HepG2 (cell line): ENCODE data around the gene SLC7A10. TPM values are rescaled to one million over a fixed set of nuclear protein-coding genes. Genes with fewer than 3 reads are reported as not detected.
A peak's percentile ranks its signal among the peaks of the same experiment; 100 is the strongest.

ENCODE experiments used
- CREBL2 ChIP-seq: sonication (generic); formaldehyde crosslinking; IDR thresholded peaks from 2 replicates; pipeline ENCODE4 v1.8.1; 2023; ENCODE audit warnings: missing genetic modification reagents, mild to moderate bottlenecking, borderline replicate concordance
- KDM3A ChIP-seq: IDR thresholded peaks from 2 replicates; pipeline ENCODE4 v1.6.1; 2018; ENCODE audit warnings: low read depth, missing compliant biosample characterization
- NFKB2 ChIP-seq: sonication (generic); formaldehyde crosslinking; IDR thresholded peaks from 2 replicates; pipeline ENCODE4 v1.4.0; 2020; ENCODE audit warnings: missing genetic modification reagents, borderline replicate concordance
- ONECUT2 ChIP-seq: sonication (generic); formaldehyde crosslinking; IDR thresholded peaks from 2 replicates; pipeline ENCODE4 v1.4.0; 2020; ENCODE audit warnings: missing genetic modification reagents
- RERE ChIP-seq: IDR thresholded peaks from 2 replicates; pipeline ENCODE4 v1.6.1; 2016; ENCODE audit warnings: low read depth, missing genetic modification reagents, missing compliant biosample characterization
- SP2 ChIP-seq: sonication (generic); formaldehyde crosslinking; IDR thresholded peaks from 2 replicates; pipeline ENCODE4 v1.5.1; 2020; ENCODE audit warnings: mild to moderate bottlenecking, missing genetic modification reagents
- SRY ChIP-seq: sonication (generic); formaldehyde crosslinking; IDR thresholded peaks from 2 replicates; pipeline ENCODE4 v1.8.0; 2022; ENCODE audit warnings: mild to moderate bottlenecking, missing genetic modification reagents
- ZFP82 ChIP-seq: sonication (generic); formaldehyde crosslinking; IDR thresholded peaks from 2 replicates; pipeline ENCODE4 v1.5.1; 2020; ENCODE audit warnings: mild to moderate bottlenecking, missing genetic modification reagents, borderline replicate concordance
- ZMAT5 ChIP-seq: sonication (generic); formaldehyde crosslinking; IDR thresholded peaks from 2 replicates; pipeline ENCODE4 v1.5.0; 2020; ENCODE audit warnings: mild to moderate bottlenecking, low read depth, missing genetic modification reagents, borderline replicate concordance
- ZNF207 ChIP-seq: fragments of 450-650 bp; IDR thresholded peaks from 2 replicates; pipeline ENCODE4 v1.6.1; 2016; ENCODE audit warnings: antibody characterized with exemption, borderline replicate concordance
- ZNF572 ChIP-seq: sonication (generic); formaldehyde crosslinking; IDR thresholded peaks from 2 replicates; pipeline ENCODE4 v1.5.1; 2020; ENCODE audit warnings: mild to moderate bottlenecking, missing genetic modification reagents
- ZNF619 ChIP-seq: sonication (generic); formaldehyde crosslinking; IDR thresholded peaks from 2 replicates; pipeline ENCODE4 v1.4.0; 2020; ENCODE audit warnings: mild to moderate bottlenecking, missing genetic modification reagents
- polyA plus RNA-seq, 8 experiments: library from polyadenylated mRNA; depleted of rRNA in 3 of 8; stranded (reverse) in 7 of 8; unstranded in 1 of 8; fragments of >200 nt; fragmentation: Illumina TruSeq in 4 of 8; extraction: Trizol in 4 of 8; gene quantifications; 2 replicates each; pipeline versions ENCODE4 v1.2.1 to v1.2.3, GENCODE V29; 2011 to 2016; ENCODE audit warnings: low read depth in 4 of 8, missing spikeins in 1 of 8, mixed read lengths in 1 of 8; ENCODE audit not compliant: insufficient read depth in 1 of 8
- total RNA-seq, 5 experiments: library from RNA; depleted of rRNA; stranded (reverse); fragments of >200 nt; fragmentation: Illumina TruSeq; extraction: Trizol; gene quantifications; 2 replicates each; pipeline ENCODE4 v1.2.3, GENCODE V29; 2016; ENCODE audit warnings: low read depth in 1 of 5
- TF ChIP-seq, protein P1 (sequence below): sonication (generic); formaldehyde crosslinking; IDR thresholded peaks from 2 replicates; pipeline ENCODE4 v1.4.0; 2020; ENCODE audit warnings: mild to moderate bottlenecking, missing genetic modification reagents
- TF ChIP-seq, protein P2 (sequence below): sonication (generic); formaldehyde crosslinking; IDR thresholded peaks from 2 replicates; pipeline ENCODE4 v1.8.0; 2022; ENCODE audit warnings: mild to moderate bottlenecking, missing genetic modification reagents, borderline replicate concordance

Gene SLC7A10
- total and polyA plus RNA-seq, 2 of the 13 experiments (the other 11 are each of a cell fraction or from before 2014, with no cell fraction given): 1.1 to 2.2 TPM

DNA sequence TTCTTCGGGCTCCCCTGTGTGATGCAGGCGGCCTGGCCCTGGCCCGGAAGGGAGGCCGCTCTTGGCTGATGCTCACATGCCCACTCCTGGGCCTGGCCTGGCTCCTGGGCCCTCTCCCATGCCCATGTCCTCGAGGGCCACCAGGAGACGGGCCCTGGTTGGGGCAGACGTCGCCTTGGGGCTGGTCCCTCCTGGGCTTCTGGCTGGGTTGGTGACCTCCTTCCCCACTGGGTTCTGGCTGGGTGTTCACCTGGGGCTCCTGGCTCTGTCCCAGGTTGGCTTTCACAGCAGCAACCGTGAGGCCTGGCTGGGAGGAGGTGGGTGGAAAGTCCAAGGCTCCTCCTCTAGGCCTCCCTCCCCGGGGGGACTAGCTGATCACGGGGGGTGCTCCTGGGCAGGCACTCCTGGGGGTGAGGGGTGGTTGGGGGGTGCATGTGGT, 15.5 kb upstream of the SLC7A10 start (continued):
- no peak for TF ChIP-seq ONECUT2 (CRISPR knock-in tag)
- TF ChIP-seq ZMAT5 (CRISPR knock-in tag): no peak
- TF ChIP-seq, protein P1, sequence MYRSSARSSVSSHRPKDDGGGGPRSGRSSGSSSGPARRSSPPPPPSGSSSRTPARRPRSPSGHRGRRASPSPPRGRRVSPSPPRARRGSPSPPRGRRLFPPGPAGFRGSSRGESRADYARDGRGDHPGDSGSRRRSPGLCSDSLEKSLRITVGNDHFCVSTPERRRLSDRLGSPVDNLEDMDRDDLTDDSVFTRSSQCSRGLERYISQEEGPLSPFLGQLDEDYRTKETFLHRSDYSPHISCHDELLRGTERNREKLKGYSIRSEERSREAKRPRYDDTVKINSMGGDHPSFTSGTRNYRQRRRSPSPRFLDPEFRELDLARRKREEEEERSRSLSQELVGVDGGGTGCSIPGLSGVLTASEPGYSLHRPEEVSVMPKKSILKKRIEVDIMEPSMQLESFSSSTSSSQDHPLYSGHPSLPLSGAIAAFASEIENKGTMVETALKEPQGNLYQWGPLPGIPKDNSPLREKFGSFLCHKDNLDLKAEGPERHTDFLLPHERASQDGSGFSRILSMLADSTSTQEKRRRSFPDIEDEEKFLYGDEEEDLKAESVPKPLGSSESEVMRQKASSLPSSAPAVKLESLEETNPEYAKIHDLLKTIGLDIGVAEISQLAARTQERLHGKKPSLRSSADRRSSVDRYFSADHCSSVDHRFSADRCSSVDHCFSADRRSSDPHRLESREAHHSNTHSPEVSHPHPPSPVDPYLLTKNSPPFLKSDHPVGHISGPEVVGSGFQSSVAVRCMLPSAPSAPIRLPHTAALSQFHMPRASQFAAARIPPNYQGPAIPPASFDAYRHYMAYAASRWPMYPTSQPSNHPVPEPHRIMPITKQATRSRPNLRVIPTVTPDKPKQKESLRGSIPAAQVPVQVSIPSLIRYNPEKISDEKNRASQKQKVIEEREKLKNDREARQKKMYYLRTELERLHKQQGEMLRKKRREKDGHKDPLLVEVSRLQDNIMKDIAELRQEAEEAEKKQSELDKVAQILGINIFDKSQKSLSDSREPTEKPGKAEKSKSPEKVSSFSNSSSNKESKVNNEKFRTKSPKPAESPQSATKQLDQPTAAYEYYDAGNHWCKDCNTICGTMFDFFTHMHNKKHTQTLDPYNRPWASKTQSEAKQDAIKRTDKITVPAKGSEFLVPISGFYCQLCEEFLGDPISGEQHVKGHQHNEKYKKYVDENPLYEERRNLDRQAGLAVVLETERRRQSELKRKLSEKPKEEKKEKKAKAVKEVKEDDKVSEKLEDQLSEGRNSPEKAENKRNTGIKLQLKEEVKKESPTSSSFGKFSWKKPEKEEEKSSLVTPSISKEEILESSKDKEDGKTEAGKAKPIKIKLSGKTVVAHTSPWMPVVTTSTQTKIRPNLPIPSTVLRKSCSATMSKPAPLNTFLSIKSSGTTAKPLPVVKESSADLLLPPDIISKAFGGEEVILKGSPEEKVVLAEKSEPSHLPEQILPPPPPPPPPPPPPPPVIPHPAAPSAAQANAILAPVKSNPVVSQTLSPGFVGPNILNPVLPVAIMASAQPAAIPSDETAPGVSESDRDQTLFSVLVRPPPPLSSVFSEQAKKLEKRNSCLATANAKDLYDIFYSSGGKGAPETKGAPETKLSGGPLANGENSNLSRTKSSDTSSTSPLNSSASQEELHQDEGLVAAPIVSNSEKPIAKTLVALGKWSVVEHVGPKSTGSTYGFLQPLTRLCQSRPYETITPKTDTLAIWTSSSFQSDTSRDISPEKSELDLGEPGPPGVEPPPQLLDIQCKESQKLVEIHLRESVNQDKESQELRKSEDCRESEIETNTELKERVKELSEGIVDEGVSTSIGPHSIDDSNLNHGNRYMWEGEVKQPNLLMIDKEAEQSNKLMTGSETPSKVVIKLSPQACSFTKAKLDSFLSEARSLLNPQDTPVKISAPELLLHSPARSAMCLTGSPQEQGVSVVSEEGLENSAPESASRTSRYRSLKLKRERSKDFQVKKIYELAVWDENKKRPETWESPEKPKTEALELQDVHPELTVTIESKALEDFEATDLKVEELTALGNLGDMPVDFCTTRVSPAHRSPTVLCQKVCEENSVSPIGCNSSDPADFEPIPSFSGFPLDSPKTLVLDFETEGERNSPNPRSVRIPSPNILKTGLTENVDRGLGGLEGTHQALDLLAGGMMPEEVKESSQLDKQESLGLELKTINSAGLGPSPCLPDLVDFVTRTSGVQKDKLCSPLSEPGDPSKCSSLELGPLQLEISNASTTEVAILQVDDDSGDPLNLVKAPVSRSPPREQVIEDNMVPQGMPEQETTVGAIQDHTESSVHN (CRISPR knock-in tag): no peak
- TF ChIP-seq ZNF619 (CRISPR knock-in tag): no peak
- no peak for TF ChIP-seq CREBL2 (CRISPR knock-in tag)
- no peak for TF ChIP-seq ZNF572 (CRISPR knock-in tag)
- TF ChIP-seq KDM3A (CRISPR knock-in tag): no peak
- no peak for TF ChIP-seq SRY (CRISPR knock-in tag)
- no peak for TF ChIP-seq ZNF207
- no peak for TF ChIP-seq SP2 (CRISPR knock-in tag)
- TF ChIP-seq, protein P2, sequence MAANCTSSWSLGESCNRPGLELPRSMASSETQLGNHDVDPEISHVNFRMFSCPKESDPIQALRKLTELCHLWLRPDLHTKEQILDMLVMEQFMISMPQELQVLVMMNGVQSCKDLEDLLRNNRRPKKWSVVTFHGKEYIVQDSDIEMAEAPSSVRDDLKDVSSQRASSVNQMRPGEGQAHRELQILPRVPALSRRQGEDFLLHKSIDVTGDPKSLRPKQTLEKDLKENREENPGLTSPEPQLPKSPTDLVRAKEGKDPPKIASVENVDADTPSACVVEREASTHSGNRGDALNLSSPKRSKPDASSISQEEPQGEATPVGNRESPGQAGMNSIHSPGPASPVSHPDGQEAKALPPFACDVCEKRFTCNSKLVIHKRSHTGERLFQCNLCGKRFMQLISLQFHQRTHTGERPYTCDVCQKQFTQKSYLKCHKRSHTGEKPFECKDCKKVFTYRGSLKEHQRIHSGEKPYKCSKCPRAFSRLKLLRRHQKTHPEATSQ (CRISPR knock-in tag): no peak
- no peak for TF ChIP-seq RERE (CRISPR knock-in tag)
- no peak for TF ChIP-seq ZFP82
- peak; percentile 41; the same call in 1 of the 2 replicates for TF ChIP-seq NFKB2 (CRISPR knock-in tag)
